ENCODE measurements around the gene B4GAT1. TPM values are rescaled to one million over a fixed set of nuclear protein-coding genes. Genes with fewer than 3 reads are reported as not detected.

Gene B4GAT1
- total and polyA plus RNA-seq, 2 donors (not counting 1 experiment from before 2014, with no cell fraction given), result 1.4 to 5.2 TPM

DNA sequence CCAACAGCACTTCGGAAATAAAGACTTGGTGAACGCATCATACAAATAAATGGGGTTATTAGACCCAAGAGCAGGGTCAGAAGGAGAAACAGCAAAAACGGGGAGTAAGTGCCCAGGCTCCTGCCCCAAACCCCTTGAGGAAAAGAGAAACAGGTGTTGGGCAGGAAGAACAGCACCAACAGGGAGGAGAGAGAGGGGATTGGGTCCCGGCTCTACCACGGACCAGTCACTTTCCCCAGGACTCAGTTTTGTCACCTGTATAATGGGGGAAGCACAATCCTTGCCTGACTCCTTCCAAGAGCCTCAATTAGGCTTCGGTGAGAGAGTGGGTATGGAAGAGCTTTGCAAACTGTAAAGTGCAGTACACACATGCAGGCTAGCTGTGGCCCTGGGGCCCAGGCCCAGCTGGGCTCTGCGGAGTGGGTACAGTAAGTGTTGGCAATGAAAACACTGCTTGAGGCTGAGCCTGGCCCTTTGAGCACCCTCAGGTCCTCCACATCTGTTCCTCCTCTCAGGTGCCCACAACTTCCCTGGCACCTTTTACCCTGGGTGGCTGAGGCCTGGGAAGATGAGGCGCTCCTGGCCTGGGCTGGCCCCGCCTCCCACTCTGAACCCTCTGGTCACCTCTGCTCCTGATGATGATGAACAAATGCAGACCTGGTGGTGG lies 15.2 kb upstream of the B4GAT1 start:
- POLR2A ChIA-PET, result no interaction called here

DNA sequence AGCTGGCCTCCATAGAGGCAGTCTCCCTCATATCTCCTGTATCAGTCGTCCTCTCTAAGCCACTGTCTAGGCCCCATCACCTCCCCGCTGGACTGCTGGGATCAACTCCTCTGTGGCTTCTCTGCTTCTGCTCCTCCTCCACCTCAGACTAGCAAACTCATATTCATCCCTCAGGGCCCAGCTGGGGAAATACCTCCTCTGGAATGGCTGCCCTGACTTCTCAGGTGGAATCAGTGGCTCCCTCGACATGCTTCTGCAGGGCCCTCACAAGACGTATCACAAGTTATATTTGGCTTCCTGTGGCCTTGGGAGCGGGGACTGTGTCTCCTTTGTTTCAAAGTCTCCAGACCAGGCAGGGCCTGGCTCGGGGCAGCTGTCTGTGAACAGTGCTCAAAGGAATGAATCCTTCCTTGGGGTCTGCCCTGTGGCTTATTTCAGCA lies 14.1 kb upstream of the B4GAT1 start:
- Histone ChIP-seq H3K79me2 (ENCODE audit: control insufficient read depth, insufficient read depth, low read length) (no peaks in the 10 kb centered on the region), H2AFZ (ENCODE audit: insufficient read depth, low read depth, low read length, poor library complexity, severe bottlenecking) (no peak overlapping the region), H4K20me1 (ENCODE audit: control insufficient read depth, insufficient read depth, low read length, poor library complexity, severe bottlenecking) (no peaks in the 10 kb centered on the region), H3K9ac (ENCODE audit: low read length) (no peak overlapping the region), H3K9me3 (ENCODE audit: control extremely low read depth in 1 of 3, control insufficient read depth in 2 of 3, insufficient read depth in 1 of 3, low read length in 2 of 3) (no peaks in the 10 kb centered on the region), H3K4me3 (ENCODE audit: control extremely low read depth in 1 of 5, extremely low read depth in 1 of 5, insufficient read depth in 1 of 5, low read depth in 2 of 5, low read length in 4 of 5) (no peak overlapping the region), H3K27ac (ENCODE audit: low read length in 2 of 2) (no peak overlapping the region), H3K27me3 (replicated peaks in 1 of 4; ENCODE audit: control extremely low read depth in 1 of 4, control insufficient read depth in 3 of 4, insufficient read depth in 4 of 4, low read length in 3 of 4) (no peaks in the 10 kb centered on the region), H3K4me2 (replicated peaks; ENCODE audit: low read depth, low read length, poor library complexity, severe bottlenecking) (no peak overlapping the region), H3K36me3 (replicated peaks in 1 of 2; ENCODE audit: control extremely low read depth in 1 of 2, control insufficient read depth in 1 of 2, extremely low read depth in 1 of 2, insufficient read depth in 2 of 2, low read length in 1 of 2) (no peaks in the 10 kb centered on the region), H3K4me1 (ENCODE audit: control insufficient read depth in 2 of 2, insufficient read depth in 2 of 2, low read length in 2 of 2) (no peaks in the 10 kb centered on the region)
- Mint-ChIP-seq H3K4me1 (no peaks in the 10 kb centered on the region), H3K27me3 (no peaks in the 10 kb centered on the region), H3K9me3 (ENCODE audit: insufficient read depth) (no peaks in the 10 kb centered on the region), H3K27ac (no peak overlapping the region), H3K4me3 (no peak overlapping the region)
- ATAC-seq (ENCODE audit: low read depth), result no peak
- WGBS (ENCODE audit: insufficient coverage), result 91% methylated on average over 6 of the region's 6 CpGs
- intact Hi-C loops (cut with micrococcal nuclease), result no loop called here
- POLR2A ChIA-PET, result no interaction called here
- TF ChIP-seq, protein P1, sequence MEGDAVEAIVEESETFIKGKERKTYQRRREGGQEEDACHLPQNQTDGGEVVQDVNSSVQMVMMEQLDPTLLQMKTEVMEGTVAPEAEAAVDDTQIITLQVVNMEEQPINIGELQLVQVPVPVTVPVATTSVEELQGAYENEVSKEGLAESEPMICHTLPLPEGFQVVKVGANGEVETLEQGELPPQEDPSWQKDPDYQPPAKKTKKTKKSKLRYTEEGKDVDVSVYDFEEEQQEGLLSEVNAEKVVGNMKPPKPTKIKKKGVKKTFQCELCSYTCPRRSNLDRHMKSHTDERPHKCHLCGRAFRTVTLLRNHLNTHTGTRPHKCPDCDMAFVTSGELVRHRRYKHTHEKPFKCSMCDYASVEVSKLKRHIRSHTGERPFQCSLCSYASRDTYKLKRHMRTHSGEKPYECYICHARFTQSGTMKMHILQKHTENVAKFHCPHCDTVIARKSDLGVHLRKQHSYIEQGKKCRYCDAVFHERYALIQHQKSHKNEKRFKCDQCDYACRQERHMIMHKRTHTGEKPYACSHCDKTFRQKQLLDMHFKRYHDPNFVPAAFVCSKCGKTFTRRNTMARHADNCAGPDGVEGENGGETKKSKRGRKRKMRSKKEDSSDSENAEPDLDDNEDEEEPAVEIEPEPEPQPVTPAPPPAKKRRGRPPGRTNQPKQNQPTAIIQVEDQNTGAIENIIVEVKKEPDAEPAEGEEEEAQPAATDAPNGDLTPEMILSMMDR (IDR thresholded peaks at IDR 0.05), result no peak
- TF ChIP-seq EZH2 (IDR thresholded peaks at IDR 0.05; ENCODE audit: borderline replicate concordance, insufficient read depth, low read depth, low read length, poor library complexity, severe bottlenecking), result no peak
- CTCF ChIA-PET, result interaction anchor here (0.5 to 1.4 kb wide), 3 partner anchors 18 to 28 kb away, joined by 3 read pairs; no protein-coding TSS in a partner anchor
- DNase-seq, result no peak

More for the DNA sequence above, 15.2 kb upstream of the B4GAT1 start:
- Histone ChIP-seq H2AFZ (ENCODE audit: insufficient read depth, low read depth, low read length, poor library complexity, severe bottlenecking) (no peak overlapping the region), H3K4me1 (ENCODE audit: control insufficient read depth in 2 of 2, insufficient read depth in 2 of 2, low read length in 2 of 2) (no peaks in the 10 kb centered on the region), H3K27ac (ENCODE audit: low read length in 2 of 2) (no peak overlapping the region), H3K9ac (ENCODE audit: low read length) (no peak overlapping the region), H3K36me3 (replicated peaks in 1 of 2; ENCODE audit: control extremely low read depth in 1 of 2, control insufficient read depth in 1 of 2, extremely low read depth in 1 of 2, insufficient read depth in 2 of 2, low read length in 1 of 2) (no peaks in the 10 kb centered on the region), H3K4me2 (replicated peaks; ENCODE audit: low read depth, low read length, poor library complexity, severe bottlenecking) (no peak overlapping the region), H3K27me3 (replicated peaks in 1 of 4; ENCODE audit: control extremely low read depth in 1 of 4, control insufficient read depth in 3 of 4, insufficient read depth in 4 of 4, low read length in 3 of 4) (no peaks in the 10 kb centered on the region), H3K4me3 (ENCODE audit: control extremely low read depth in 1 of 5, extremely low read depth in 1 of 5, insufficient read depth in 1 of 5, low read depth in 2 of 5, low read length in 4 of 5) (no peak overlapping the region), H3K9me3 (ENCODE audit: control extremely low read depth in 1 of 3, control insufficient read depth in 2 of 3, insufficient read depth in 1 of 3, low read length in 2 of 3) (no peaks in the 10 kb centered on the region), H4K20me1 (ENCODE audit: control insufficient read depth, insufficient read depth, low read length, poor library complexity, severe bottlenecking) (no peaks in the 10 kb centered on the region), H3K79me2 (ENCODE audit: control insufficient read depth, insufficient read depth, low read length) (no peaks in the 10 kb centered on the region)
- Mint-ChIP-seq H3K27ac (no peak overlapping the region), H3K27me3 (no peaks in the 10 kb centered on the region), H3K9me3 (ENCODE audit: insufficient read depth) (no peaks in the 10 kb centered on the region), H3K4me1 (no peaks in the 10 kb centered on the region), H3K4me3 (no peak overlapping the region)
- TF ChIP-seq, protein P1 (IDR thresholded peaks at IDR 0.05), result no peak
- TF ChIP-seq EZH2 (IDR thresholded peaks at IDR 0.05; ENCODE audit: borderline replicate concordance, insufficient read depth, low read depth, low read length, poor library complexity, severe bottlenecking), result no peak
- intact Hi-C loops (cut with micrococcal nuclease), result no loop called here
- CTCF ChIA-PET, result interaction anchor here (0.6 to 3.9 kb wide), 7 partner anchors 18 to 178 kb away, joined by 3 to 25 read pairs (median 6); partner anchors contain the start of gene BRMS1
- ATAC-seq (ENCODE audit: low read depth) (no peak), DNase-seq (no peak)
- WGBS (ENCODE audit: insufficient coverage), result 91% methylated on average over 9 of the region's 9 CpGs
